ENCODE data around the gene NUDT15.
A peak's percentile ranks its signal among the peaks of the same experiment; 100 is the strongest.

The NUDT15 gene

DNA sequence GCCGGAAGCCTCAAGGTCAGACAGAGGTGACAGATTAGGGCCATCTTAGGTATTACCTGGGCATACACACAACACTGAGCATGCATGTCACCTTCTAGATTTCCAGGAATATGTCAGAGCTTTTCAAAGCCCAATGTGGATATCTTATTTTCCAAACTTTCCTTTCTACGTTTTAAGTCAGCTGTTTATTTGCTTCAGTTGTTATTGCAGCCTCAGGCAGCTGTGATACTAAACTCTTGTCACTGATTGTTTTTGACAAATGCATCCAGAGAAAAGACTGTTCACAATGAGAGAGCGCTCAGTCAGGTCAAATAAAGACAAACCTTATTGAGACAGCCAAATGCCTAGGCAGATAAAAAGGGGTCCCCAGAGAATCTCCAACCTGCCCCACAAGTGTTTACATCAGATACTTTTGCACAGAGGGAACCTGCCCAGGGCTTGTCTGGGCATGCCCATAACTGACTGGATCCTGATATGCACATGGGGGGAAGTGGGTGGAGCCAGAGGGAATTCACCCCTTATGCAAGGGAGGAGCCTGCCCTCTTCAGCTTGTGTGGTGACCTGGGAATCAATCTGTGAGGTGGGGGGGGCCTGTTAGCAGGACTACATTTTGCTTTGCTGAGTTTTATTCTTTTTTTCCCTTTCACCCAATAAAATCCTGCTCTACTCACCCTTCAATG lies 28.9 kb downstream of the NUDT15 start:
- Histone ChIP-seq H3K27me3 (replicated peaks) (no peaks in the 10 kb centered on the region), H3K27ac (no peak overlapping the region), H3K36me3 (replicated peaks) (peaks cover 24% of the 10 kb centered on the region), H3K4me3 (ENCODE audit: low read depth, low read length) (no peak overlapping the region)
- DNase-seq, result no peak
- in situ Hi-C loops (cut with HindIII; ENCODE audit: low pct_ligation_motif_present, low sequenced_read_pairs), result no loop called here
- TF ChIP-seq, protein P1, sequence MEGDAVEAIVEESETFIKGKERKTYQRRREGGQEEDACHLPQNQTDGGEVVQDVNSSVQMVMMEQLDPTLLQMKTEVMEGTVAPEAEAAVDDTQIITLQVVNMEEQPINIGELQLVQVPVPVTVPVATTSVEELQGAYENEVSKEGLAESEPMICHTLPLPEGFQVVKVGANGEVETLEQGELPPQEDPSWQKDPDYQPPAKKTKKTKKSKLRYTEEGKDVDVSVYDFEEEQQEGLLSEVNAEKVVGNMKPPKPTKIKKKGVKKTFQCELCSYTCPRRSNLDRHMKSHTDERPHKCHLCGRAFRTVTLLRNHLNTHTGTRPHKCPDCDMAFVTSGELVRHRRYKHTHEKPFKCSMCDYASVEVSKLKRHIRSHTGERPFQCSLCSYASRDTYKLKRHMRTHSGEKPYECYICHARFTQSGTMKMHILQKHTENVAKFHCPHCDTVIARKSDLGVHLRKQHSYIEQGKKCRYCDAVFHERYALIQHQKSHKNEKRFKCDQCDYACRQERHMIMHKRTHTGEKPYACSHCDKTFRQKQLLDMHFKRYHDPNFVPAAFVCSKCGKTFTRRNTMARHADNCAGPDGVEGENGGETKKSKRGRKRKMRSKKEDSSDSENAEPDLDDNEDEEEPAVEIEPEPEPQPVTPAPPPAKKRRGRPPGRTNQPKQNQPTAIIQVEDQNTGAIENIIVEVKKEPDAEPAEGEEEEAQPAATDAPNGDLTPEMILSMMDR (IDR thresholded peaks at IDR 0.05; ENCODE audit: low read depth, low read length, missing control alignments), result no peak

DNA sequence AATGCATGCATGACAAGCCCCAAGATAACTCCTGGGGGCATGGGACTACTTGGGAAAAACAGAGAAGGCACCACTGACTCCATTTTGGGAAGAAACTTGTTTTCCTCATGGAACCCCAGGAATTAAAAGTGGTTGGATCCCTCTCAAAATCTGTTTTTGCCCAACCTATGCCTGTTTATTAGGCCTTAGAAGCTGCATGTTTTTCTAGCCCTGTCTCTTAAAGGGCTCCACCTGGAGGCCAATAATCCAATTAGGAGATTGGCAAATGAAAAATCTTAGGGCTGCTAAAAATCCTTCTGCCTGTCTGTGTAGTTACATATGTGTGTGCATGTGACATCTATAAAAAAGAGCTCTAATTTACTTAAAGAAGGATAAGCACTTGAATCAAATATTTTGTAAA lies 30.5 kb downstream of the NUDT15 start:
- in situ Hi-C loops (cut with HindIII; ENCODE audit: low pct_ligation_motif_present, low sequenced_read_pairs), result no loop called here
- TF ChIP-seq, protein P1 (IDR thresholded peaks at IDR 0.05; ENCODE audit: low read depth, low read length, missing control alignments), result peak; percentile 14
- H3K36me3 ChIP-seq (replicated peaks), result peaks cover 39% of the 10 kb centered on the region
- H3K4me3 ChIP-seq (ENCODE audit: low read depth, low read length), result no peak overlapping the region
- H3K27ac ChIP-seq, result no peak overlapping the region
- no peaks in the 10 kb centered on the region for H3K27me3 ChIP-seq (replicated peaks)
- no peak for DNase-seq

DNA sequence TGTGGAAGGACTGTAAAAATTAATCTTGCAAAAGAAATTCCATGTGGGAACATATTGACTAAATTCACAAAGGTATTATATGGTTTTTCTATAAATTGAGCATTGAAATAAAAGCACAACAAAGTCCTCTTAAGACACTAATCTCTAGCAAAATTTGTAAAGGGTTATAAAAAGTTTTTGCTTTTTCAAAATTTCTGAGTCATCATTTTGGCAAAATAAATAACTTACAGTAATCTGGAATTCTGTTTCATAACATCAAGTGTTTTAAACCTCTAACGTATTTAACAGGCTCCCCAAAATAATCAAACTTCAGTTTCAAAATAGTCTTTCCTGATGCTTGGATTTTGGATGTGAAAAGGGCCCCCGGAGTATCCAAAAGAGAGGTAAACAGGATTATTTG lies 31.4 kb downstream of the NUDT15 start:
- no peak for DNase-seq
- Histone ChIP-seq H3K36me3 (replicated peaks) (peaks cover 44% of the 10 kb centered on the region), H3K27ac (no peak overlapping the region), H3K27me3 (replicated peaks) (no peaks in the 10 kb centered on the region), H3K4me3 (ENCODE audit: low read depth, low read length) (no peak overlapping the region)
- in situ Hi-C loops (cut with HindIII; ENCODE audit: low pct_ligation_motif_present, low sequenced_read_pairs), result no loop called here
- TF ChIP-seq, protein P1 (IDR thresholded peaks at IDR 0.05; ENCODE audit: low read depth, low read length, missing control alignments), result no peak

DNA sequence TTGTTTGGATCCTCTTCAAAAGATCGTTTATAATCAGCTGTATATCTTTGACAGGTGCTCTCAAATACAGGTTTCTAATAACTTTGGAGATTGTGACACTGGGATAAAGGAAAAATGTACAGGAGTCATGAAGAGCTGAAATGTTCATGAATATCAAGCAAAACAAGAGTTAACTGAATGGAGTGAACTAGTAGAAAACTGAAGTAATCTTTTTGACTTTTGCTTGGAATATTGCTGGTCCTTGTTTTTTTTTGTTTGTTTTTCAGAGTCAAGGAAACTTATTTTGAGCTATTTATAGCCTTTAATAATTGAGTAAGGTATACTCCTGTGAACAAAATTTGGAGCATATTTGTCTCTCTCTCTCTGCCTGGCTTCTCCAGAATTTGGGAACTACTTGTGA lies 32.0 kb downstream of the NUDT15 start:
- TF ChIP-seq, protein P1 (IDR thresholded peaks at IDR 0.05; ENCODE audit: low read depth, low read length, missing control alignments), result no peak
- in situ Hi-C loops (cut with HindIII; ENCODE audit: low pct_ligation_motif_present, low sequenced_read_pairs), result no loop called here
- peaks cover 44% of the 10 kb centered on the region for H3K36me3 ChIP-seq (replicated peaks)
- no peak overlapping the region for H3K27ac ChIP-seq
- H3K27me3 ChIP-seq (replicated peaks), result no peaks in the 10 kb centered on the region
- no peak overlapping the region for H3K4me3 ChIP-seq (ENCODE audit: low read depth, low read length)
- no peak for DNase-seq

DNA sequence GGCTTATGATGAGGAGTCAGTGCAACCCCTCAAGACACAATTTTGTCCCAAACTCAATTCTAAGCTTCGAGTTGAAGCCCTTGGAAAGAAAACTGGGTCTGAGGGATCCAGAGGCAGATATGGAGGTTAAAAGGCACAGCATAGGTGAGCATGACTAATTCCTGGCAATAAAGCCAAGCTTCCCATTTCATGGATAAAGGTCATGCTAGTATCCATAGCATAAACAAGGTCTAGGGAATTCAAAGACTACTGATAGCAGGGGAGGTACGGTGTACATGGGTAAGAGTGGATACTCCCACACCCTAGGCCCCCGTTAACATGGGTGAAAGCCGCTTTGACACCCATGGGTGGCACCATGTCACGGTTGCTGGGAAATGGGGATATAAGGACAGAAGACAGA lies 33.4 kb downstream of the NUDT15 start:
- DNase-seq, result no peak
- TF ChIP-seq, protein P1 (IDR thresholded peaks at IDR 0.05; ENCODE audit: low read depth, low read length, missing control alignments), result no peak
- no peak overlapping the region for H3K4me3 ChIP-seq (ENCODE audit: low read depth, low read length)
- in situ Hi-C loops (cut with HindIII; ENCODE audit: low pct_ligation_motif_present, low sequenced_read_pairs), result no loop called here
- H3K27me3 ChIP-seq (replicated peaks), result no peaks in the 10 kb centered on the region
- H3K36me3 ChIP-seq (replicated peaks), result peaks cover 44% of the 10 kb centered on the region
- H3K27ac ChIP-seq, result no peak overlapping the region

DNA sequence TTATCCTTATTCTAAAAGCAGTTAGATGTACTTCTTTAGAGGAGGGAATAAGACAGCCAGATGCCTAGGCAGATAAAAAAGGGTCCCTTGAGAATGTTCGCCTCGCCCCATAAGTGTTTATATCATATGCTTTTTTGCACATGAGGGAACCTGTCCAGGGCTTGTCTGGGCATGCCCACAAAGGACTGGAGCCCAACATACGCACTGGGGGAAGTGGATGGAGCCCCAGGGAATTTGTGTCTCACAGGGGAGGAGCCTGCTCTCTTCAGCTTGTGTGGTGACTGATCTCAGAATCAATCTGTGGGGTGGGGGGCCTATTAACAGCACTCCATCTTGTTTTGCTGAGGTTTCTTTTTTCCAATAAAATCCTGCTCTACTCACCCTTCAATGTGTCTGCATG lies 34.8 kb downstream of the NUDT15 start:
- Histone ChIP-seq H3K4me3 (ENCODE audit: low read depth, low read length) (no peak overlapping the region), H3K27me3 (replicated peaks) (no peaks in the 10 kb centered on the region), H3K36me3 (replicated peaks) (peaks cover 41% of the 10 kb centered on the region), H3K27ac (no peak overlapping the region)
- TF ChIP-seq, protein P1 (IDR thresholded peaks at IDR 0.05; ENCODE audit: low read depth, low read length, missing control alignments), result no peak
- in situ Hi-C loops (cut with HindIII; ENCODE audit: low pct_ligation_motif_present, low sequenced_read_pairs), result no loop called here
- no peak for DNase-seq
